GM12878 (cell line): Measurements from ENCODE around the gene LLCFC1. TPM values are rescaled to one million over a fixed set of nuclear protein-coding genes. Genes with fewer than 3 reads are reported as not detected.

Experiments used
- ATAC-seq: fragments of 200-7000 bp; cut with Tn5 transposase; 3 replicates; pipeline ENCODE4 v1.9.1; 2020; ENCODE audit warnings: mild to moderate bottlenecking, moderate library complexity
- BruUV-seq: library from RNA; stranded (reverse); fragments of 400-500 nt; replicated peaks from 2 replicates; lab custom pipeline; 2021; lab: Mats Ljungman, UMichigan
- CTCF ChIA-PET: fragments of 300-600 bp; sonication (Branson Sonifier 250); formaldehyde crosslinking; extraction: SDS; loops from one replicate; lab custom pipeline; 2021; ENCODE audit warnings: inconsistent platforms; lab: Yijun Ruan, JAX
- POLR2A ChIA-PET: fragments of 350-600 bp; formaldehyde crosslinking; extraction: SDS; loops from one replicate; lab custom pipeline; 2021; ENCODE audit warnings: inconsistent platforms; lab: Charles Lee
- RAD21 ChIA-PET: fragments of 300-600 bp; sonication (Branson Sonifier 250); formaldehyde crosslinking; loops from one replicate; lab custom pipeline; 2023; ENCODE audit warnings: antibody characterized with exemption; ENCODE audit not compliant: unreplicated experiment; lab: Charles Lee
- SMC1A ChIA-PET: fragments of 300-600 bp; sonication (Branson Sonifier 250); formaldehyde crosslinking; loops from one replicate; lab custom pipeline; 2023; ENCODE audit not compliant: unreplicated experiment, uncharacterized antibody; lab: Charles Lee
- DNase-seq: peaks from one replicate; pipeline ENCODE4 v3.0.0-alpha.2; 2011; ENCODE audit warnings: low read depth, low spot score
- FAIRE-seq: peaks from 3 replicates; lab custom pipeline; 2011; peaks lifted over from hg19 to GRCh38; lab: Jason Lieb, UNC
- H2AFZ ChIP-seq: 2 replicates; pipeline ENCODE4 v1.6.0; 2011; ENCODE audit warnings: low read depth, low read length, control low read depth; ENCODE audit not compliant: control insufficient read depth
- H3K27ac ChIP-seq: 2 replicates; pipeline ENCODE4 v1.5.1; 2011; ENCODE audit warnings: control low read depth; ENCODE audit not compliant: control insufficient read depth, insufficient read depth
- H3K27me3 ChIP-seq, 2 experiments: replicated peaks in 1 of 2; 2 replicates each; pipeline versions ENCODE4 v1.6.0 to v1.6.1; 2011; ENCODE audit warnings: low read length in 1 of 2; ENCODE audit not compliant: control insufficient read depth in 2 of 2, insufficient read depth in 2 of 2
- H3K36me3 ChIP-seq, 2 experiments: 2 replicates each; pipeline ENCODE4 v1.5.1; 2011; ENCODE audit warnings: low read length in 1 of 2; ENCODE audit not compliant: control insufficient read depth in 2 of 2, insufficient read depth in 2 of 2
- H3K4me1 ChIP-seq: 2 replicates; pipeline ENCODE4 v1.6.1; 2011; ENCODE audit warnings: mild to moderate bottlenecking, low read length, moderate library complexity, mixed read lengths; ENCODE audit not compliant: control insufficient read depth, insufficient read depth
- H3K4me2 ChIP-seq: 2 replicates; pipeline ENCODE4 v1.6.0; 2011; ENCODE audit warnings: control low read depth; ENCODE audit not compliant: control insufficient read depth, insufficient read depth
- H3K4me3 ChIP-seq: fragments of 200-600 bp; sonication (generic); 2 replicates; pipeline ENCODE4 v1.5.1; 2016
- H3K79me2 ChIP-seq: 2 replicates; pipeline ENCODE4 v1.6.0; 2011; ENCODE audit warnings: low read length; ENCODE audit not compliant: control insufficient read depth, insufficient read depth
- H3K9ac ChIP-seq: 2 replicates; pipeline ENCODE4 v1.8.0; 2011; ENCODE audit warnings: low read length, control low read depth, mixed read lengths; ENCODE audit not compliant: control insufficient read depth, insufficient read depth
- H3K9me3 ChIP-seq: replicated peaks from 3 replicates; pipeline ENCODE4 v1.5.1; 2011; ENCODE audit warnings: mild to moderate bottlenecking, low read length; ENCODE audit not compliant: control insufficient read depth, insufficient read depth
- H4K20me1 ChIP-seq: 2 replicates; pipeline ENCODE4 v1.6.0; 2011; ENCODE audit not compliant: control insufficient read depth, insufficient read depth
- CHD1 ChIP-seq: IDR thresholded peaks from 2 replicates; pipeline ENCODE4 v1.6.1; 2012; ENCODE audit warnings: low read depth, low read length, improper control_type of control experiment
- CUX1 ChIP-seq: IDR thresholded peaks from 2 replicates; pipeline ENCODE4 v1.6.1; 2012; ENCODE audit warnings: improper control_type of control experiment, low read depth, low read length; ENCODE audit not compliant: insufficient replicate concordance
- IKZF2 ChIP-seq, 2 experiments: fragments of 450-650 bp; IDR thresholded peaks; 2 replicates each; pipeline ENCODE4 v1.6.1; 2017; ENCODE audit warnings: mild to moderate bottlenecking in 2 of 2, moderate library complexity in 2 of 2
- MTA2 ChIP-seq: fragments of 450-650 bp; IDR thresholded peaks from 2 replicates; pipeline ENCODE4 v1.6.1; 2016; ENCODE audit warnings: low read depth, mild to moderate bottlenecking, moderate library complexity
- ZNF217 ChIP-seq: fragments of 450-650 bp; IDR thresholded peaks from 2 replicates; pipeline ENCODE4 v1.6.1; 2017; ENCODE audit warnings: antibody characterized with exemption, mild to moderate bottlenecking
- WGBS: methylation state at CpG from one replicate; pipeline ENCODE4 v1.1.6; 2016; ENCODE audit warnings: low lambda C conversion rate; ENCODE audit not compliant: insufficient replicate concordance, insufficient coverage; ENCODE audit errors: missing lambda C conversion rate; 5-methylcytosine and 5-hydroxymethylcytosine counted together
- in situ Hi-C: fragments of 300-500 bp; cut with MboI; formaldehyde crosslinking; loops from 9 replicates; pipeline ENCODE4 v1.14.3; 2018; ENCODE audit warnings: mixed read lengths
- intact Hi-C: fragments of 100-400 bp; cut with micrococcal nuclease; formaldehyde crosslinking; loops from one replicate; pipeline ENCODE4 v1.14.2; 2022; ENCODE audit not compliant: unreplicated experiment
- polyA plus RNA-seq, 11 experiments: library from polyadenylated mRNA; depleted of rRNA in 4 of 11; unstranded in 6 of 11; stranded (reverse) in 5 of 11; fragments of >200 nt; fragmentation: Nextera tagmentation in 4 of 11; fragmentation: Illumina TruSeq in 1 of 11; extraction: Ambion mirVana in 4 of 11; extraction: Trizol in 1 of 11; gene quantifications; 1 replicate in 1 of 11; 2 replicates in 10 of 11; pipeline versions ENCODE4 v1.2.1 to v1.2.3, GENCODE V29; 2011 to 2016; ENCODE audit warnings: inconsistent platforms in 2 of 11, missing spikeins in 2 of 11, low read depth in 1 of 11
- total RNA-seq, 4 experiments: library from RNA; depleted of rRNA in 3 of 4; stranded (reverse); fragments of >200 nt in 3 of 4; fragmentation: Illumina TruSeq in 1 of 4; extraction: Trizol in 1 of 4; gene quantifications; 2 replicates each; pipeline versions ENCODE4 v1.2.1 to v1.2.3, GENCODE V29; 2013 to 2021

The LLCFC1 gene
- total and polyA plus RNA-seq, 10 of the 15 experiments (the other 5 are each of a cell fraction or from before 2014, with no cell fraction given): not detected

GRCh38 chr7:142935941-142936565 lies 3.2 kb upstream of the LLCFC1 start:
- DNase-seq (no peak), ATAC-seq (no peak), FAIRE-seq (no peak)
- no peak for TF ChIP-seq IKZF2 (IDR thresholded peaks at IDR 0.05)
- TF ChIP-seq CHD1: no peak
- no peak for TF ChIP-seq MTA2
- no peak for TF ChIP-seq CUX1
- no peak for TF ChIP-seq ZNF217
- 17% methylated on average over 10 of the region's 12 CpGs for WGBS
- ChIA-PET SMC1A (no interaction called here), POLR2A (no interaction called here), RAD21 (no interaction called here), CTCF (interaction anchor here (1.4 kb wide), 1 partner anchor 25 kb away, joined by 4 read pairs; no protein-coding TSS in a partner anchor)
- H3K9me3 ChIP-seq: no peaks in the 10 kb centered on the region
- no peak overlapping the region for H3K27ac ChIP-seq
- H3K9ac ChIP-seq: no peak overlapping the region
- no peaks in the 10 kb centered on the region for H4K20me1 ChIP-seq
- no peak overlapping the region for H2AFZ ChIP-seq
- in situ Hi-C loops (no loop called here), intact Hi-C loops (no loop called here)
- H3K4me1 ChIP-seq: no peaks in the 10 kb centered on the region
- H3K36me3 ChIP-seq: no peaks in the 10 kb centered on the region
- no peaks in the 10 kb centered on the region for H3K79me2 ChIP-seq
- H3K4me2 ChIP-seq: no peak overlapping the region
- no peak overlapping the region for H3K4me3 ChIP-seq
- BruUV-seq: no TSS peak
- no peaks in the 10 kb centered on the region; a peak in 1 of 4 replicates for H3K27me3 ChIP-seq
